ENCODE data around the gene KANK2. TPM values are rescaled to one million over a fixed set of nuclear protein-coding genes. Genes with fewer than 3 reads are reported as not detected.

KANK2 gene
- total RNA-seq, 1 donor from 2014 or later: 486 TPM

GRCh38 chr19:11196406-11197287, 698 bp downstream of the KANK2 start:
- no peak for DNase-seq (ENCODE audit: extremely low spot score in 2 of 2)
- TF ChIP-seq POLR2AphosphoS5 (IDR thresholded peaks at IDR 0.05; ENCODE audit: insufficient read depth in 1 of 2, low read depth in 1 of 2) (no peak), CTCF (IDR thresholded peaks at IDR 0.05) (no peak), POLR2A (IDR thresholded peaks at IDR 0.05) (no peak)
- Histone ChIP-seq H3K4me3 (peak overlapping the region; percentile 68 to 75), H3K9me3 (no peaks in the 10 kb centered on the region), H3K4me1 (peaks cover 60% of the 10 kb centered on the region), H3K27ac (peak overlapping the region; percentile 91), H3K27me3 (no peaks in the 10 kb centered on the region), H3K36me3 (peaks cover 0 to 24% of the 10 kb centered on the region in 2 donors)
- intact Hi-C loops (cut with DNase I): no loop called here

GRCh38 chr19:11195681-11196080, 1.7 kb downstream of the KANK2 start:
- H3K36me3 ChIP-seq: peaks cover 0 to 24% of the 10 kb centered on the region in 2 donors
- H3K4me1 ChIP-seq: peaks cover 69% of the 10 kb centered on the region
- no peak for TF ChIP-seq POLR2A (IDR thresholded peaks at IDR 0.05)
- TF ChIP-seq POLR2AphosphoS5 (IDR thresholded peaks at IDR 0.05; ENCODE audit: insufficient read depth in 1 of 2, low read depth in 1 of 2): no peak
- no peak for TF ChIP-seq CTCF (IDR thresholded peaks at IDR 0.05)
- intact Hi-C loops (cut with DNase I): no loop called here
- H3K4me3 ChIP-seq: peak overlapping the region; percentile 68 to 75
- DNase-seq (ENCODE audit: extremely low spot score in 2 of 2): no peak
- peak overlapping the region; percentile 91 for H3K27ac ChIP-seq
- no peaks in the 10 kb centered on the region for H3K9me3 ChIP-seq
- H3K27me3 ChIP-seq: no peaks in the 10 kb centered on the region

GRCh38 chr19:11194656-11195558, 2.4 kb downstream of the KANK2 start:
- H3K27ac ChIP-seq: peak overlapping the region; percentile 91
- H3K27me3 ChIP-seq: no peaks in the 10 kb centered on the region
- TF ChIP-seq CTCF (IDR thresholded peaks at IDR 0.05) (no peak), POLR2AphosphoS5 (IDR thresholded peaks at IDR 0.05; ENCODE audit: insufficient read depth in 1 of 2, low read depth in 1 of 2) (peak in 1 of 2 donors; percentile 15)
- intact Hi-C loops (cut with DNase I): loop anchor here (5.0 kb wide), 1 partner anchor 38 kb away; the partner anchor contains the start of gene SPC24
- peaks cover 0 to 24% of the 10 kb centered on the region in 2 donors for H3K36me3 ChIP-seq
- no peaks in the 10 kb centered on the region for H3K9me3 ChIP-seq
- DNase-seq (ENCODE audit: extremely low spot score in 2 of 2): no peak
- peaks cover 77% of the 10 kb centered on the region for H3K4me1 ChIP-seq
- peak overlapping the region; percentile 68 to 75 for H3K4me3 ChIP-seq

GRCh38 chr19:11194173-11194572, 3.2 kb downstream of the KANK2 start:
- Histone ChIP-seq H3K9me3 (no peaks in the 10 kb centered on the region), H3K27me3 (no peaks in the 10 kb centered on the region), H3K4me3 (peak overlapping the region; percentile 68 to 75), H3K4me1 (peaks cover 80% of the 10 kb centered on the region), H3K36me3 (peaks cover 0 to 24% of the 10 kb centered on the region in 2 donors), H3K27ac (peak overlapping the region; percentile 91)
- intact Hi-C loops (cut with DNase I): loop anchor here (5.0 kb wide), 1 partner anchor 37 kb away; the partner anchor contains the start of gene SPC24
- DNase-seq (ENCODE audit: extremely low spot score in 2 of 2): no peak
- TF ChIP-seq POLR2A (IDR thresholded peaks at IDR 0.05): no peak
- no peak for TF ChIP-seq POLR2AphosphoS5 (IDR thresholded peaks at IDR 0.05; ENCODE audit: insufficient read depth in 1 of 2, low read depth in 1 of 2)
- no peak for TF ChIP-seq CTCF (IDR thresholded peaks at IDR 0.05)
